Mesendoderm (in vitro differentiated cells): ENCODE results near the gene ADD3.

ENCODE experiments used
- DNase-seq: peaks from one replicate; pipeline ENCODE4 v3.0.0; 2013
- H2AK5ac ChIP-seq: 2 replicates; pipeline ENCODE4 v1.6.1; 2013; ENCODE audit warnings: low read length, inconsistent platforms
- H2BK120ac ChIP-seq: 2 replicates; pipeline ENCODE4 v1.6.1; 2013; ENCODE audit warnings: low read depth, mild to moderate bottlenecking, low read length, moderate library complexity, mixed read lengths
- H2BK15ac ChIP-seq: replicated peaks from 2 replicates; pipeline ENCODE4 v1.6.1; 2013; ENCODE audit warnings: low read depth, mild to moderate bottlenecking, moderate library complexity
- H2BK5ac ChIP-seq: 2 replicates; pipeline ENCODE4 v1.6.1; 2013; ENCODE audit warnings: low read length, inconsistent platforms
- H3K18ac ChIP-seq: 2 replicates; pipeline ENCODE4 v1.6.1; 2013; ENCODE audit warnings: mild to moderate bottlenecking, low read length, mixed read lengths
- H3K23ac ChIP-seq: one replicate; pipeline ENCODE4 v1.6.1; 2013; ENCODE audit warnings: low read length
- H3K27ac ChIP-seq: 2 replicates; pipeline ENCODE4 v1.5.1; 2013; ENCODE audit warnings: low read depth, mild to moderate bottlenecking, inconsistent platforms, low read length, moderate library complexity
- H3K27me3 ChIP-seq: 2 replicates; pipeline ENCODE4 v1.6.1; 2013; ENCODE audit warnings: low read length, control low read depth, mild to moderate bottlenecking, inconsistent platforms; ENCODE audit not compliant: insufficient read depth, poor library complexity
- H3K36me3 ChIP-seq: 2 replicates; pipeline ENCODE4 v1.6.1; 2013; ENCODE audit warnings: low read length, inconsistent platforms; ENCODE audit not compliant: control insufficient read depth, insufficient read depth
- H3K4ac ChIP-seq: one replicate; pipeline ENCODE4 v1.6.1; 2013; ENCODE audit warnings: low read depth, mild to moderate bottlenecking, low read length, moderate library complexity
- H3K4me1 ChIP-seq: 2 replicates; pipeline ENCODE4 v1.6.1; 2013; ENCODE audit warnings: low read depth, low read length, inconsistent platforms; ENCODE audit not compliant: control insufficient read depth
- H3K4me2 ChIP-seq: 2 replicates; pipeline ENCODE4 v1.6.1; 2013; ENCODE audit warnings: low read length
- H3K4me3 ChIP-seq: 2 replicates; pipeline ENCODE4 v1.5.1; 2013; ENCODE audit warnings: mild to moderate bottlenecking, low read length
- H3K56ac ChIP-seq: one replicate; pipeline ENCODE4 v1.6.1; 2013; ENCODE audit warnings: low read length
- H3K79me1 ChIP-seq: 2 replicates; pipeline ENCODE4 v1.6.1; 2013; ENCODE audit warnings: low read length, inconsistent platforms
- H3K79me2 ChIP-seq: 2 replicates; pipeline ENCODE4 v1.6.1; 2013; ENCODE audit warnings: mild to moderate bottlenecking, low read length; ENCODE audit not compliant: control insufficient read depth, insufficient read depth
- H3K9ac ChIP-seq: 2 replicates; pipeline ENCODE4 v1.6.1; 2013; ENCODE audit warnings: low read length, inconsistent platforms
- H4K5ac ChIP-seq: one replicate; pipeline ENCODE4 v1.6.1; 2013; ENCODE audit warnings: low read length
- H4K8ac ChIP-seq: one replicate; pipeline ENCODE4 v1.6.1; 2013; ENCODE audit warnings: low read depth, mild to moderate bottlenecking, control low read depth, low read length, moderate library complexity
- WGBS: extraction: QIAGEN DNeasy Blood & Tissue Kit; methylation state at CpG from one replicate; pipeline ENCODE4 v1.1.7; 2013; ENCODE audit warnings: low lambda C conversion rate, missing lambda C conversion rate; ENCODE audit not compliant: insufficient coverage; ENCODE audit errors: extremely low coverage; 5-methylcytosine and 5-hydroxymethylcytosine counted together

Gene ADD3

GRCh38 chr10:110035070-110035921 is 27.5 kb downstream of the ADD3 start:
- Histone ChIP-seq H3K4ac (no peak overlapping the region), H3K27ac (no peak overlapping the region)

GRCh38 chr10:110036640-110037039 is 28.9 kb downstream of the ADD3 start:
- H2BK5ac ChIP-seq = no peak overlapping the region
- no peaks in the 10 kb centered on the region for H3K27me3 ChIP-seq
- H4K8ac ChIP-seq = no peak overlapping the region
- no peak overlapping the region for H3K4ac ChIP-seq
- H2AK5ac ChIP-seq = no peak overlapping the region
- H3K9ac ChIP-seq = no peak overlapping the region
- no peak overlapping the region for H4K5ac ChIP-seq
- no peak overlapping the region for H3K56ac ChIP-seq
- H2BK15ac ChIP-seq = no peak overlapping the region
- no CpG with 5 or more reads among the region's 3 CpGs for WGBS
- H3K27ac ChIP-seq = no peak overlapping the region
- no peak for DNase-seq
- peaks cover 6% of the 10 kb centered on the region for H3K79me2 ChIP-seq
- no peak overlapping the region for H3K23ac ChIP-seq
- H3K4me1 ChIP-seq = no peaks in the 10 kb centered on the region
- H3K79me1 ChIP-seq = peaks cover 8% of the 10 kb centered on the region
- H3K18ac ChIP-seq = no peak overlapping the region
- no peaks in the 10 kb centered on the region for H3K36me3 ChIP-seq
- H2BK120ac ChIP-seq = no peak overlapping the region
- H3K4me2 ChIP-seq = no peak overlapping the region
- no peak overlapping the region for H3K4me3 ChIP-seq

More at GRCh38 chr10:110035070-110035921, 27.5 kb downstream of the ADD3 start:
- Histone ChIP-seq H3K79me2 (peaks cover 11% of the 10 kb centered on the region), H2BK120ac (no peak overlapping the region), H3K4me2 (no peak overlapping the region), H2BK5ac (no peak overlapping the region), H3K27me3 (no peaks in the 10 kb centered on the region), H3K9ac (no peak overlapping the region), H3K18ac (no peak overlapping the region), H4K8ac (no peak overlapping the region), H4K5ac (no peak overlapping the region), H2BK15ac (no peak overlapping the region), H3K56ac (no peak overlapping the region), H3K79me1 (peaks cover 10% of the 10 kb centered on the region), H3K23ac (no peak overlapping the region), H3K4me3 (no peak overlapping the region), H3K4me1 (no peaks in the 10 kb centered on the region), H2AK5ac (no peak overlapping the region), H3K36me3 (no peaks in the 10 kb centered on the region)
- peak; percentile 34 for DNase-seq
- WGBS = no CpG with 5 or more reads among the region's 9 CpGs

GRCh38 chr10:110039254-110039653 is 31.5 kb downstream of the ADD3 start:
- H3K79me1 ChIP-seq = peaks cover 8% of the 10 kb centered on the region
- no peak overlapping the region for H3K4me2 ChIP-seq
- no peak overlapping the region for H2BK5ac ChIP-seq
- H4K8ac ChIP-seq = no peak overlapping the region
- no peak overlapping the region for H3K9ac ChIP-seq
- H4K5ac ChIP-seq = no peak overlapping the region
- no peak overlapping the region for H3K56ac ChIP-seq
- no peak overlapping the region for H3K27ac ChIP-seq
- no peak overlapping the region for H3K4me3 ChIP-seq
- no peak overlapping the region for H3K4ac ChIP-seq
- H3K36me3 ChIP-seq = no peaks in the 10 kb centered on the region
- no peak overlapping the region for H2BK120ac ChIP-seq
- peaks cover 3% of the 10 kb centered on the region for H3K79me2 ChIP-seq
- no peak overlapping the region for H3K23ac ChIP-seq
- no peak overlapping the region for H3K18ac ChIP-seq
- DNase-seq = no peak
- no peak overlapping the region for H2AK5ac ChIP-seq
- H2BK15ac ChIP-seq = no peak overlapping the region
- no peaks in the 10 kb centered on the region for H3K4me1 ChIP-seq
- H3K27me3 ChIP-seq = no peaks in the 10 kb centered on the region

GRCh38 chr10:110040108-110040507 is 32.3 kb downstream of the ADD3 start:
- H3K36me3 ChIP-seq = no peaks in the 10 kb centered on the region
- no peak for DNase-seq
- H2AK5ac ChIP-seq = no peak overlapping the region
- peaks cover 10% of the 10 kb centered on the region for H3K79me1 ChIP-seq
- H3K4ac ChIP-seq = no peak overlapping the region
- no peak overlapping the region for H2BK5ac ChIP-seq
- H3K9ac ChIP-seq = no peak overlapping the region
- H3K23ac ChIP-seq = no peak overlapping the region
- H4K8ac ChIP-seq = no peak overlapping the region
- H3K27me3 ChIP-seq = no peaks in the 10 kb centered on the region
- no peak overlapping the region for H2BK15ac ChIP-seq
- no peaks in the 10 kb centered on the region for H3K4me1 ChIP-seq
- no CpG with 5 or more reads among the region's 1 CpG for WGBS
- H3K56ac ChIP-seq = no peak overlapping the region
- no peak overlapping the region for H4K5ac ChIP-seq
- peaks cover 3% of the 10 kb centered on the region for H3K79me2 ChIP-seq
- no peak overlapping the region for H3K4me2 ChIP-seq
- no peak overlapping the region for H3K4me3 ChIP-seq
- H3K27ac ChIP-seq = no peak overlapping the region
- no peak overlapping the region for H2BK120ac ChIP-seq
- H3K18ac ChIP-seq = no peak overlapping the region

- WGBS = no CpG with 5 or more reads among the region's 9 CpGs
- H3K23ac ChIP-seq = no peak overlapping the region
These were observed 33.1 kb downstream of the ADD3 start for GRCh38 chr10:110040767-110041478.

More at GRCh38 chr10:110040767-110041478, 33.1 kb downstream of the ADD3 start:
- no peak overlapping the region for H4K5ac ChIP-seq
- no peaks in the 10 kb centered on the region for H3K79me2 ChIP-seq
- H3K18ac ChIP-seq = no peak overlapping the region
- no peak overlapping the region for H2BK120ac ChIP-seq
- H3K9ac ChIP-seq = no peak overlapping the region
- H3K4me1 ChIP-seq = no peaks in the 10 kb centered on the region
- DNase-seq = no peak
- no peak overlapping the region for H3K27ac ChIP-seq
- H4K8ac ChIP-seq = no peak overlapping the region
- no peak overlapping the region for H3K56ac ChIP-seq
- H3K27me3 ChIP-seq = no peaks in the 10 kb centered on the region
- H2BK15ac ChIP-seq = no peak overlapping the region
- peaks cover 6% of the 10 kb centered on the region for H3K79me1 ChIP-seq
- H3K4me3 ChIP-seq = no peak overlapping the region
- H3K4me2 ChIP-seq = no peak overlapping the region
- no peak overlapping the region for H2BK5ac ChIP-seq
- H3K4ac ChIP-seq = no peak overlapping the region
- H2AK5ac ChIP-seq = no peak overlapping the region
- no peaks in the 10 kb centered on the region for H3K36me3 ChIP-seq
